HAP-1 (cell line): ENCODE measurements around the gene IBA57.
"Not testable (repeated sequence)": the region's sequence is repeated elsewhere in the genome, so short reads cannot be mapped to it uniquely, and the experiment has no call there.

ENCODE experiments used
- DNase-seq, 2 experiments: peaks; one replicate each; pipeline ENCODE4 v3.0.0-alpha.2; 2016 to 2020; ENCODE audit warnings: low spot score in 2 of 2
- H3K27me3 ChIP-seq: fragments of 250-450 bp; sonication (Bioruptor Pico); 2 replicates; pipeline ENCODE4 v1.5.1; 2020; ENCODE audit warnings: low read depth, mild to moderate bottlenecking, moderate library complexity
- H3K36me3 ChIP-seq: fragments of 250-450 bp; sonication (Bioruptor Pico); replicated peaks from 2 replicates; pipeline ENCODE4 v1.5.1; 2020; ENCODE audit warnings: mild to moderate bottlenecking
- H3K4me1 ChIP-seq: fragments of 250-450 bp; sonication (Bioruptor Pico); 2 replicates; pipeline ENCODE4 v1.5.1; 2020; ENCODE audit warnings: mild to moderate bottlenecking
- H3K4me3 ChIP-seq: fragments of 250-450 bp; sonication (Bioruptor Pico); 2 replicates; pipeline ENCODE4 v1.5.1; 2020; ENCODE audit warnings: mild to moderate bottlenecking, moderate library complexity
- H3K9me3 ChIP-seq: fragments of 250-450 bp; sonication (Bioruptor Pico); 2 replicates; pipeline ENCODE4 v1.5.1; 2020; ENCODE audit warnings: mild to moderate bottlenecking, moderate library complexity
- in situ Hi-C: fragments of 300-500 bp; cut with MboI; formaldehyde crosslinking; loops from 3 replicates; pipeline ENCODE4 v1.14.3; 2020; ENCODE audit warnings: low sequenced_read_pairs, inconsistent platforms, mixed read lengths

IBA57 gene

GRCh38 chr1:228176461-228177182 lies 11.0 kb downstream of the IBA57 start:
- Histone ChIP-seq H3K9me3 (no peaks in the 10 kb centered on the region), H3K4me1 (no peaks in the 10 kb centered on the region), H3K27me3 (no peaks in the 10 kb centered on the region), H3K36me3 (no peaks in the 10 kb centered on the region), H3K4me3 (no peak overlapping the region)
- no peak for DNase-seq
- in situ Hi-C loops: no loop called here

DNA sequence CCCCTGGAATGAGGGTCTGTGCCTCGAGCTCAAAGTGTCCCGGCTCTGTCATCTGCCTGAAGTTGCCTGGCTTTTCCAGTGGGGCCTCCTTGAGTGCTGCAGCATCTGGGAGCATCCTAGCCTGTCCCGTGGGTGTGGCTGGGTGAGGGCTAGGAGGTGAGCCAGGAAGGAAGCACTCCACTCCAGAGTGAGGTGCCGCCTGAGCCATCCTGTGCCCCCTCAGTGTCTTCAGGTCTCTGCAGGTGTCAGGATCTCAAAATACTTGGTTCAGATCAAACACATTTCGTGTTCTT lies 11.5 kb downstream of the IBA57 start:
- DNase-seq: no peak
- in situ Hi-C loops: no loop called here
- Histone ChIP-seq H3K36me3 (no peaks in the 10 kb centered on the region), H3K4me3 (no peak overlapping the region), H3K9me3 (no peaks in the 10 kb centered on the region), H3K27me3 (no peaks in the 10 kb centered on the region), H3K4me1 (no peaks in the 10 kb centered on the region)

- no peak for DNase-seq
- in situ Hi-C loops: no loop called here
- H3K27me3 ChIP-seq: no peaks in the 10 kb centered on the region
- no peaks in the 10 kb centered on the region for H3K9me3 ChIP-seq
- no peaks in the 10 kb centered on the region for H3K4me1 ChIP-seq
- no peak overlapping the region for H3K4me3 ChIP-seq
- H3K36me3 ChIP-seq: no peaks in the 10 kb centered on the region
These were observed 12.4 kb downstream of the IBA57 start for GRCh38 chr1:228177721-228178710.

- H3K4me3 ChIP-seq: no peak overlapping the region
- no peaks in the 10 kb centered on the region for H3K4me1 ChIP-seq
- no peaks in the 10 kb centered on the region for H3K9me3 ChIP-seq
- DNase-seq: no peak
- no peaks in the 10 kb centered on the region for H3K36me3 ChIP-seq
- in situ Hi-C loops: no loop called here
- no peaks in the 10 kb centered on the region for H3K27me3 ChIP-seq
These were observed 13.4 kb downstream of the IBA57 start for GRCh38 chr1:228178737-228179684.

DNA sequence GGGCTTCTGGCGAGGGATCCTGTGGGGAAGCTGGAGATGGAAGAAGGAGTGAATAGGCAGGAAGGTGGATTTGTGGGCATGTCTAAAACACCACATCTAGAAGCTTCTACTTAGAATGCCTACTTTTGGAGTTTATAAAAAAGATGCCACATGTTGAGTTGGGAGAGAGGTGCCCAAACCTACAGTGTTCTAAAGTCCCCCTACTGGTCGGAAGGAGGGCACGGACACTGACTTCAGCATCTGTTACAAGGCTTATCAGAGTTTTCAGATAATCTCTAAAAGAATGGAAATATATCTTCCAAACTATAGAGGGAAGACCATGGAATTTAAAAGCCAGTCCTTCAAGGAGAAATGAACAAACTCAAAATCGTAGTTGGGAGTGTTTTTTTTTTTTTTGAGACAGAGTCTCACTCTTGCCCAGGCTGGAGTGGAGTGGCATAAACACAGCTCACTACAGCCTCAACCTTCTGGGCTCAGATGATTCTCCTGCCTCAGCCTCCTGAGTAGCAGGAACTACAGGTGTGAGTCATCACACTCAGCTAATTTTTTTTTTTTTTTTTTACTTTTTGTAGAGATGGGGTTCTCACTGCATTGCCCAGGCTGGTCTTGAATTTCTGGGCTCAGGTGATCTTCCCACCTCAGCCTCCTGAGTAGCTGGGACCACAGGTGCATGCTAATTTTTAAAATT lies 14.8 kb downstream of the IBA57 start:
- DNase-seq: no peak
- Histone ChIP-seq H3K4me3 (no peak overlapping the region), H3K27me3 (no peaks in the 10 kb centered on the region), H3K4me1 (no peaks in the 10 kb centered on the region), H3K9me3 (no peaks in the 10 kb centered on the region), H3K36me3 (no peaks in the 10 kb centered on the region)
- in situ Hi-C loops: no loop called here

GRCh38 chr1:228180959-228181644 lies 15.5 kb downstream of the IBA57 start:
- in situ Hi-C loops: no loop called here
- Histone ChIP-seq H3K4me1 (no peaks in the 10 kb centered on the region), H3K27me3 (no peaks in the 10 kb centered on the region), H3K4me3 (no peak overlapping the region), H3K36me3 (no peaks in the 10 kb centered on the region), H3K9me3 (no peaks in the 10 kb centered on the region)
- DNase-seq: no peak

GRCh38 chr1:228181645-228182034 lies 16.0 kb downstream of the IBA57 start:
- Histone ChIP-seq H3K4me3 (no peak overlapping the region), H3K4me1 (no peaks in the 10 kb centered on the region), H3K27me3 (no peaks in the 10 kb centered on the region), H3K36me3 (no peaks in the 10 kb centered on the region), H3K9me3 (no peaks in the 10 kb centered on the region)
- in situ Hi-C loops: no loop called here
- DNase-seq: no peak

GRCh38 chr1:228182296-228183030 lies 16.9 kb downstream of the IBA57 start:
- in situ Hi-C loops: no loop called here
- Histone ChIP-seq H3K4me1 (no peaks in the 10 kb centered on the region), H3K27me3 (no peaks in the 10 kb centered on the region), H3K4me3 (no peak overlapping the region), H3K36me3 (no peaks in the 10 kb centered on the region), H3K9me3 (no peaks in the 10 kb centered on the region)
- DNase-seq: no peak

DNA sequence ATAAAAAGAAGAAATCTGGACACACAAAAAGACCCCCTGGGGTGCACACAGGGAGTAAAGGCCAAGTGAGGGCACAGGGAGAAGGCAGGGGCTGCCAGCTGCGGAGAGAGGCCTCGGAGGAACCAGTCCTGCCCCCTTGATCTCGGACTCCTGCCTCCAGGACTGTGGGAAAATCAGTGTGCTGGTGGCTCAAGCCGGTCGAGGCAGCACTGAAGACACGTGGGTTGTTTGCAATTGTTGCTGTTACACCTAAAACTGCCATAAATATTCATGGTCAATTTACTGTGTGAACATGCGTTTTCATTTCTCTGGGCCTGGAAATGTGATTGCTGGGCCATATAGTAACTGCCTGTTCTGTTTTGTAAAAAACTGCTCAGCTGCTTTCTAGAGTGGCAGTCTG lies 18.5 kb downstream of the IBA57 start:
- Histone ChIP-seq H3K4me3 (no peak overlapping the region), H3K9me3 (peaks cover 4% of the 10 kb centered on the region), H3K4me1 (no peaks in the 10 kb centered on the region), H3K27me3 (no peaks in the 10 kb centered on the region), H3K36me3 (no peaks in the 10 kb centered on the region)
- DNase-seq: no peak
- in situ Hi-C loops: no loop called here

DNA sequence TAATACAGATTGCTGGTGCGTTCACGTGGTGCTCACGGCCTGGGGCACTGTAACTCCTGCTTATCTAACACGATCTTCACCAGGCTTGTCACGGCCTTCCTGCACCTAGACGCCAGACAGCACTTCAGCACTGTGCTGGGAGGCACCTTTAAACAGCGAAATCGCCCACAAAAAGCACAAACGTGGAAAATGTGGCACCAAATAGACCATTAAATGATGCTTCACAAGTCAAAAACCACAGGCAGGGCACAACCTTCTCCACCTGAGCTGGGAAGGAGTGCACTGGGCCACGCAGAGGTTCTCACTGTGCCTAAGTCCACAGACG lies 20.0 kb downstream of the IBA57 start:
- in situ Hi-C loops: no loop called here
- H3K4me1 ChIP-seq: no peaks in the 10 kb centered on the region
- DNase-seq: no peak
- H3K9me3 ChIP-seq: peaks cover 4% of the 10 kb centered on the region
- no peak overlapping the region for H3K4me3 ChIP-seq
- no peaks in the 10 kb centered on the region for H3K36me3 ChIP-seq
- no peaks in the 10 kb centered on the region for H3K27me3 ChIP-seq

GRCh38 chr1:228188249-228188648 lies 22.6 kb downstream of the IBA57 start:
- H3K27me3 ChIP-seq, H3K4me3 ChIP-seq, DNase-seq, H3K9me3 ChIP-seq, in situ Hi-C loops, H3K36me3 ChIP-seq, H3K4me1 ChIP-seq: not testable (repeated sequence)

GRCh38 chr1:228190182-228190581 lies 24.6 kb downstream of the IBA57 start:
- no peaks in the 10 kb centered on the region for H3K36me3 ChIP-seq
- in situ Hi-C loops: no loop called here
- H3K9me3 ChIP-seq: peaks cover 4% of the 10 kb centered on the region
- H3K27me3 ChIP-seq: no peaks in the 10 kb centered on the region
- no peak for DNase-seq
- H3K4me3 ChIP-seq: no peak overlapping the region
- no peaks in the 10 kb centered on the region for H3K4me1 ChIP-seq
